GM12892 (cell line): Measurements from ENCODE around the gene WDSUB1.

Experiments
- POLR2A ChIP-seq: IDR thresholded peaks from 2 replicates; pipeline ENCODE4 v1.6.1; 2011; ENCODE audit warnings: low read depth, low read length, control low read depth
- POLR2AphosphoS5 ChIP-seq: IDR thresholded peaks from 2 replicates; pipeline ENCODE4 v1.6.1; 2011; ENCODE audit warnings: low read depth, low read length, control low read depth
- TAF1 ChIP-seq: IDR thresholded peaks from 2 replicates; pipeline ENCODE4 v1.6.1; 2011; ENCODE audit warnings: low read depth, mild to moderate bottlenecking, control low read depth, low read length, borderline replicate concordance

DNA sequence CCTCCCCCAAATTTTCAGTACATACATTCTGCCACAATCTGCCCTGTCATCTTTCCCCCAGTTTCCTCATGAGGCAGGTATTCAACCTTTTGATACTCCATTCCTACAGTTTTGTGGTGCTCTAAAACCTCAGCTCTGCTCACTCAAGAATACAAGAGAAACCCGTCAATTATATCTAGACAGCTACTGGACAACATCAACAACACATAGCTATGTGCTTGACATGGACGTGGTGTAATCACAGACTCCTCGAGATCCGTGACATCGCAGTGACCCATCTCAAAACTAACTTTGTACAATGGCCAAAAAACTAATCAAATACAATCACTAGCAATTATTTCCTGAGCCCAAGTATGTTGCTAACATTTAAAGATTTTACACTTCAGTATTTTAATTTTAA, 23.6 kb downstream of the WDSUB1 start:
- no peak for TF ChIP-seq TAF1
- TF ChIP-seq POLR2A, result no peak
- TF ChIP-seq POLR2AphosphoS5, result no peak
